GM23248 (cell line): Measurements from ENCODE around the gene KIRREL1. TPM values are rescaled to one million over a fixed set of nuclear protein-coding genes. Genes with fewer than 3 reads are reported as not detected.

ENCODE experiments used
- DNase-seq: peaks from one replicate; pipeline ENCODE4 v3.0.0-alpha.2; 2015
- H2AFZ ChIP-seq: fragments of 200-600 bp; sonication (generic); 2 replicates; pipeline ENCODE4 v1.6.1; 2016; ENCODE audit warnings: antibody characterized with exemption
- H3F3A ChIP-seq: fragments of 200-600 bp; sonication (generic); 2 replicates; pipeline ENCODE4 v1.6.1; 2016; ENCODE audit warnings: mild to moderate bottlenecking, antibody characterized with exemption, mixed run types; ENCODE audit not compliant: insufficient read depth
- H3K27ac ChIP-seq: fragments of 200-600 bp; sonication (generic); 2 replicates; pipeline ENCODE4 v1.5.1; 2016; ENCODE audit warnings: mild to moderate bottlenecking
- H3K27me3 ChIP-seq: fragments of 200-600 bp; sonication (generic); replicated peaks from 2 replicates; pipeline ENCODE4 v1.6.1; 2016; ENCODE audit warnings: mild to moderate bottlenecking; ENCODE audit not compliant: insufficient read depth
- H3K36me3 ChIP-seq: fragments of 200-600 bp; sonication (generic); 2 replicates; pipeline ENCODE4 v1.6.1; 2016; ENCODE audit warnings: low read depth, mild to moderate bottlenecking
- H3K4me1 ChIP-seq: fragments of 200-600 bp; sonication (generic); 2 replicates; pipeline ENCODE4 v1.6.1; 2016; ENCODE audit warnings: mild to moderate bottlenecking; ENCODE audit not compliant: insufficient read depth
- H3K4me2 ChIP-seq: fragments of 200-600 bp; sonication (generic); one replicate; pipeline ENCODE4 v1.6.1; 2016; ENCODE audit warnings: mild to moderate bottlenecking; ENCODE audit not compliant: unreplicated experiment
- H3K4me3 ChIP-seq: fragments of 200-600 bp; sonication (generic); 2 replicates; pipeline ENCODE4 v1.5.1; 2016; ENCODE audit warnings: mild to moderate bottlenecking
- H3K79me2 ChIP-seq: fragments of 200-600 bp; sonication (generic); 2 replicates; pipeline ENCODE4 v1.6.1; 2016; ENCODE audit warnings: mild to moderate bottlenecking; ENCODE audit not compliant: insufficient read depth
- H3K9ac ChIP-seq: fragments of 200-600 bp; sonication (generic); 2 replicates; pipeline ENCODE4 v1.6.1; 2016; ENCODE audit warnings: mild to moderate bottlenecking
- H3K9me2 ChIP-seq: fragments of 200-600 bp; sonication (generic); 2 replicates; pipeline ENCODE4 v1.6.1; 2016; ENCODE audit warnings: mixed run types, mild to moderate bottlenecking, moderate library complexity; ENCODE audit not compliant: insufficient read depth
- H3K9me3 ChIP-seq: fragments of 200-600 bp; sonication (generic); one replicate; pipeline ENCODE4 v1.6.1; 2017; ENCODE audit warnings: low read depth
- H4K20me1 ChIP-seq: fragments of 200-600 bp; sonication (generic); 2 replicates; pipeline ENCODE4 v1.6.0; 2016; ENCODE audit not compliant: insufficient read depth
- EZH2 ChIP-seq: fragments of 200-600 bp; sonication (generic); IDR thresholded peaks from 2 replicates; pipeline ENCODE4 v1.6.1; 2018; ENCODE audit warnings: antibody characterized with exemption, mild to moderate bottlenecking; ENCODE audit not compliant: insufficient read depth, poor library complexity, severe bottlenecking
- EZH2phosphoT487 ChIP-seq: fragments of 200-600 bp; sonication (generic); IDR thresholded peaks from 2 replicates; pipeline ENCODE4 v1.6.1; 2018; ENCODE audit warnings: antibody characterized with exemption, moderate library complexity, mild to moderate bottlenecking, low read depth; ENCODE audit not compliant: insufficient read depth
- WGBS, 2 experiments: methylation state at CpG; one replicate each; pipeline ENCODE4 v1.1.6; 2015 to 2017; ENCODE audit warnings: low lambda C conversion rate in 2 of 2, low coverage in 1 of 2; ENCODE audit errors: missing lambda C conversion rate in 2 of 2; 5-methylcytosine and 5-hydroxymethylcytosine counted together
- in situ Hi-C: fragments of 300-500 bp; cut with MboI; formaldehyde crosslinking; loops from 2 replicates; pipeline ENCODE4 v1.15.0; 2020
- polyA plus RNA-seq: library from polyadenylated mRNA; unstranded; fragments of >200 nt; fragmentation: Nextera tagmentation; extraction: Ambion mirVana; gene quantifications from 2 replicates; pipeline ENCODE4 v1.2.1, GENCODE V29; 2016
- total RNA-seq: library from RNA; depleted of rRNA; stranded (reverse); fragments of >200 nt; shearing (Covaris generic); gene quantifications from 2 replicates; pipeline ENCODE4 v1.2.3, GENCODE V29; 2014

KIRREL1 gene
- total and polyA plus RNA-seq, 2 experiments from 2014 or later: 33.7 to 108 TPM

- H3K9me3 ChIP-seq: no peaks in the 10 kb centered on the region
- no peaks in the 10 kb centered on the region for H3K27me3 ChIP-seq
- peaks cover 99% of the 10 kb centered on the region for H3K79me2 ChIP-seq
- H3K9me2 ChIP-seq: no peaks in the 10 kb centered on the region
- H3K27ac ChIP-seq: no peak overlapping the region
- no peak for TF ChIP-seq EZH2phosphoT487
- peaks cover 64% of the 10 kb centered on the region for H3K4me1 ChIP-seq
- H3F3A ChIP-seq: peaks cover 29% of the 10 kb centered on the region
- no peak for DNase-seq
- H3K9ac ChIP-seq: no peak overlapping the region
- no peaks in the 10 kb centered on the region for H4K20me1 ChIP-seq
- H3K4me3 ChIP-seq: no peak overlapping the region
- WGBS, 2 experiments: 69 to 76% methylated on average over 6 of the region's 6 CpGs
- H3K4me2 ChIP-seq: no peak overlapping the region
- no peaks in the 10 kb centered on the region for H3K36me3 ChIP-seq
- H2AFZ ChIP-seq: no peak overlapping the region
- in situ Hi-C loops: no loop called here
Measured at GRCh38 chr1:158025576-158026230, 32.3 kb downstream of the KIRREL1 start.

GRCh38 chr1:158026651-158027050 is 33.2 kb downstream of the KIRREL1 start:
- no peak for TF ChIP-seq EZH2
- TF ChIP-seq EZH2phosphoT487: no peak
- no peaks in the 10 kb centered on the region for H3K27me3 ChIP-seq
- no peak for DNase-seq
- H3K4me2 ChIP-seq: no peak overlapping the region
- H4K20me1 ChIP-seq: no peaks in the 10 kb centered on the region
- 81 to 90% methylated on average over 1 of the region's 1 CpG for WGBS, 2 experiments
- H3K9me2 ChIP-seq: no peaks in the 10 kb centered on the region
- peaks cover 20% of the 10 kb centered on the region for H3F3A ChIP-seq
- H3K4me1 ChIP-seq: peaks cover 55% of the 10 kb centered on the region
- peaks cover 99% of the 10 kb centered on the region for H3K79me2 ChIP-seq
- in situ Hi-C loops: no loop called here
- no peak overlapping the region for H2AFZ ChIP-seq
- H3K9ac ChIP-seq: no peak overlapping the region
- H3K9me3 ChIP-seq: no peaks in the 10 kb centered on the region
- H3K27ac ChIP-seq: no peak overlapping the region
- no peaks in the 10 kb centered on the region for H3K36me3 ChIP-seq
- H3K4me3 ChIP-seq: no peak overlapping the region

- Histone ChIP-seq H2AFZ (no peak overlapping the region), H4K20me1 (no peaks in the 10 kb centered on the region), H3K79me2 (peaks cover 99% of the 10 kb centered on the region), H3K9me2 (no peaks in the 10 kb centered on the region), H3F3A (peaks cover 18% of the 10 kb centered on the region; the same call in 1 of the 2 replicates), H3K36me3 (no peaks in the 10 kb centered on the region), H3K27me3 (no peaks in the 10 kb centered on the region), H3K4me2 (no peak overlapping the region), H3K27ac (no peak overlapping the region), H3K9me3 (no peaks in the 10 kb centered on the region), H3K9ac (no peak overlapping the region), H3K4me1 (peaks cover 46% of the 10 kb centered on the region), H3K4me3 (no peak overlapping the region)
- TF ChIP-seq EZH2phosphoT487 (no peak), EZH2 (no peak)
- DNase-seq: no peak
- WGBS, 2 experiments: 98% methylated on average over 2 of the region's 2 CpGs
- in situ Hi-C loops: no loop called here
Measured at GRCh38 chr1:158027508-158027907, 34.1 kb downstream of the KIRREL1 start.

- WGBS, 2 experiments: 11 to 21% methylated on average over 4 of the region's 4 CpGs
- Histone ChIP-seq H3K9me3 (no peaks in the 10 kb centered on the region), H3K9me2 (no peaks in the 10 kb centered on the region), H3K4me2 (no peak overlapping the region), H3K4me3 (no peak overlapping the region), H4K20me1 (no peaks in the 10 kb centered on the region), H3K36me3 (peaks cover 3% of the 10 kb centered on the region; the same call in 1 of the 2 replicates), H2AFZ (no peak overlapping the region), H3K9ac (no peak overlapping the region), H3K4me1 (peaks cover 36% of the 10 kb centered on the region), H3F3A (peaks cover 18% of the 10 kb centered on the region; the same call in 1 of the 2 replicates), H3K27me3 (no peaks in the 10 kb centered on the region), H3K79me2 (peaks cover 99% of the 10 kb centered on the region), H3K27ac (no peak overlapping the region)
- in situ Hi-C loops: no loop called here
- DNase-seq: peak; percentile 77
- TF ChIP-seq EZH2 (no peak), EZH2phosphoT487 (no peak)
Measured at GRCh38 chr1:158028969-158029368, 35.5 kb downstream of the KIRREL1 start.

GRCh38 chr1:158035014-158035413 is 41.6 kb downstream of the KIRREL1 start:
- Histone ChIP-seq H3K27ac (no peak overlapping the region), H3K79me2 (peaks cover 99% of the 10 kb centered on the region), H3K9ac (no peak overlapping the region), H4K20me1 (no peaks in the 10 kb centered on the region; the same call in 1 of the 2 replicates), H3K4me2 (no peak overlapping the region), H3K9me3 (no peaks in the 10 kb centered on the region), H3F3A (peaks cover 47% of the 10 kb centered on the region), H3K4me1 (peaks cover 27% of the 10 kb centered on the region), H3K4me3 (no peak overlapping the region), H3K9me2 (no peaks in the 10 kb centered on the region), H3K36me3 (peaks cover 3% of the 10 kb centered on the region; the same call in 1 of the 2 replicates), H3K27me3 (no peaks in the 10 kb centered on the region), H2AFZ (no peak overlapping the region)
- 77% methylated on average over 3 of the region's 3 CpGs for WGBS, 2 experiments
- in situ Hi-C loops: no loop called here
- TF ChIP-seq EZH2phosphoT487 (no peak), EZH2 (no peak)
- DNase-seq: no peak
